Astrocyte (in vitro differentiated cells and primary cell): ENCODE results near the gene APOBEC4. TPM values are rescaled to one million over a fixed set of nuclear protein-coding genes. Genes with fewer than 3 reads are reported as not detected.
A peak's percentile ranks its signal among the peaks of the same experiment; 100 is the strongest.

ENCODE experiments used
- DNase-seq: peaks from one replicate; pipeline ENCODE4 v3.0.0-alpha.2; 2010; ENCODE audit warnings: low read depth
- FAIRE-seq: peaks from 2 replicates; lab custom pipeline; 2011; peaks lifted over from hg19 to GRCh38; lab: Jason Lieb, UNC
- H2AFZ ChIP-seq: 2 replicates; pipeline ENCODE4 v1.6.0; 2012; ENCODE audit warnings: low read depth, low read length, inconsistent platforms
- H3K27ac ChIP-seq: 2 replicates; pipeline ENCODE4 v1.5.1; 2011; ENCODE audit warnings: low read depth, low read length, inconsistent platforms
- H3K27me3 ChIP-seq: 2 replicates; pipeline ENCODE4 v1.6.0; 2011; ENCODE audit warnings: low read length, inconsistent platforms; ENCODE audit not compliant: insufficient read depth
- H3K36me3 ChIP-seq: 2 replicates; pipeline ENCODE4 v1.5.1; 2011; ENCODE audit warnings: low read length, inconsistent platforms; ENCODE audit not compliant: insufficient read depth
- H3K4me1 ChIP-seq: 2 replicates; pipeline ENCODE4 v1.5.1; 2011; ENCODE audit warnings: low read length, inconsistent platforms; ENCODE audit not compliant: insufficient read depth
- H3K4me2 ChIP-seq: 2 replicates; pipeline ENCODE4 v1.6.0; 2012; ENCODE audit warnings: low read length, inconsistent platforms
- H3K4me3 ChIP-seq: 2 replicates; pipeline ENCODE4 v1.5.1; 2011; ENCODE audit warnings: low read depth, mild to moderate bottlenecking, low read length, inconsistent platforms; ENCODE audit not compliant: insufficient read depth
- H3K79me2 ChIP-seq: 2 replicates; pipeline ENCODE4 v1.6.0; 2012; ENCODE audit warnings: mild to moderate bottlenecking, low read length, inconsistent platforms; ENCODE audit not compliant: insufficient read depth
- H3K9ac ChIP-seq: 2 replicates; pipeline ENCODE4 v1.6.0; 2012; ENCODE audit warnings: mild to moderate bottlenecking, low read length, inconsistent platforms
- H3K9me3 ChIP-seq: 2 replicates; pipeline ENCODE4 v1.5.1; 2012; ENCODE audit warnings: low read depth, mild to moderate bottlenecking, low read length, inconsistent platforms; ENCODE audit not compliant: insufficient read depth
- H4K20me1 ChIP-seq: 2 replicates; pipeline ENCODE4 v1.6.0; 2012; ENCODE audit warnings: low read length, inconsistent platforms; ENCODE audit not compliant: insufficient read depth
- H3K27ac Mint-ChIP-seq: one replicate; pipeline ENCODE4 v1.8.0; 2021; ENCODE audit warnings: mild to moderate bottlenecking, mixed read lengths; ENCODE audit not compliant: unreplicated experiment
- H3K27me3 Mint-ChIP-seq: one replicate; pipeline ENCODE4 v1.8.0; 2021; ENCODE audit warnings: low read depth, mixed read lengths; ENCODE audit not compliant: unreplicated experiment
- H3K36me3 Mint-ChIP-seq: one replicate; pipeline ENCODE4 v1.8.0; 2021; ENCODE audit warnings: low read depth, mixed read lengths; ENCODE audit not compliant: unreplicated experiment
- H3K4me1 Mint-ChIP-seq: one replicate; pipeline ENCODE4 v1.8.0; 2021; ENCODE audit warnings: low read depth, mixed read lengths; ENCODE audit not compliant: unreplicated experiment
- H3K4me3 Mint-ChIP-seq: one replicate; pipeline ENCODE4 v1.8.0; 2021; ENCODE audit warnings: mild to moderate bottlenecking, moderate library complexity, mixed read lengths; ENCODE audit not compliant: unreplicated experiment
- H3K9me3 Mint-ChIP-seq: one replicate; pipeline ENCODE4 v1.8.0; 2021; ENCODE audit warnings: mild to moderate bottlenecking, mixed read lengths; ENCODE audit not compliant: unreplicated experiment
- CTCF ChIP-seq: IDR thresholded peaks from 2 replicates; pipeline ENCODE4 v1.5.1; 2011; ENCODE audit warnings: low read depth, mild to moderate bottlenecking, inconsistent platforms, low read length, moderate library complexity; ENCODE audit not compliant: insufficient read depth
- EZH2 ChIP-seq: IDR thresholded peaks from 2 replicates; pipeline ENCODE4 v1.6.1; 2012; ENCODE audit warnings: mild to moderate bottlenecking, low read length, inconsistent platforms; ENCODE audit not compliant: insufficient read depth
- total RNA-seq: library from RNA; stranded (reverse); gene quantifications from 2 replicates; pipeline ENCODE4 v1.2.1, GENCODE V29; 2021

Gene APOBEC4
- total RNA-seq, 1 donor from 2014 or later: not detected

- TF ChIP-seq CTCF (no peak), EZH2 (no peak)
- Histone ChIP-seq H3K4me1 (peaks cover 18% of the 10 kb centered on the region), H3K4me3 (no peak overlapping the region), H3K36me3 (no peaks in the 10 kb centered on the region), H3K9me3 (no peaks in the 10 kb centered on the region), H3K27me3 (no peaks in the 10 kb centered on the region), H3K4me2 (no peak overlapping the region), H3K27ac (no peak overlapping the region), H3K9ac (no peak overlapping the region), H4K20me1 (no peaks in the 10 kb centered on the region), H2AFZ (no peak overlapping the region), H3K79me2 (no peaks in the 10 kb centered on the region)
- FAIRE-seq: no peak
- H3K27ac Mint-ChIP-seq: no peak overlapping the region
- DNase-seq: peak; percentile 86
- peaks cover 12% of the 10 kb centered on the region for H3K27me3 Mint-ChIP-seq
- peaks cover 7% of the 10 kb centered on the region for H3K4me1 Mint-ChIP-seq
- no peaks in the 10 kb centered on the region for H3K36me3 Mint-ChIP-seq
- no peak overlapping the region for H3K4me3 Mint-ChIP-seq
- peaks cover 1% of the 10 kb centered on the region for H3K9me3 Mint-ChIP-seq
Measured at GRCh38 chr1:183600136-183600535, 53.0 kb downstream of the APOBEC4 start.

DNA sequence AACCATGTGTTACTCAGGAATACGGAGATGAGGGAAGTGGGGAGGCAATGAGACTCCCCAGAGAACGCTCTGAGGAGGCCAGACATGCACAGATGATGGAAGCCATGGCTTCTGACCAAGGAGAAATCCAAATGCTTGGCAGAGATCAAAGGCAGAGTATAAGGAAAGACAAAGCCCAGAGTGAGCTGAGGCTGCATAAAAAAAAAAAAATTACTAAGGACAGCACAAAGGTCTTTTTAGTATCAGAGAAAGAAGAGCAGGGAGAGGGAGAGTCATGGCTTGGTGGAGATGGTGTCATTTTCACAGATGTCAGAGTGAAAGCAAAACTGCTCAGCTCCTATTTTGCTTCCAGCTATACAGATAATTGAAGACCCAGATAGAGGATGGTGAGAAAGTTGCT lies 54.7 kb downstream of the APOBEC4 start:
- Mint-ChIP-seq H3K27ac (no peak overlapping the region), H3K27me3 (peaks cover 12% of the 10 kb centered on the region), H3K4me3 (no peak overlapping the region), H3K4me1 (no peaks in the 10 kb centered on the region), H3K9me3 (no peaks in the 10 kb centered on the region), H3K36me3 (no peaks in the 10 kb centered on the region)
- Histone ChIP-seq H3K4me2 (no peak overlapping the region), H4K20me1 (no peaks in the 10 kb centered on the region), H3K9me3 (no peaks in the 10 kb centered on the region), H3K79me2 (no peaks in the 10 kb centered on the region), H3K4me3 (no peak overlapping the region), H3K4me1 (peaks cover 5% of the 10 kb centered on the region), H2AFZ (no peak overlapping the region), H3K27me3 (no peaks in the 10 kb centered on the region), H3K27ac (no peak overlapping the region), H3K36me3 (no peaks in the 10 kb centered on the region), H3K9ac (no peak overlapping the region)
- TF ChIP-seq CTCF (no peak), EZH2 (no peak)
- no peak for FAIRE-seq
- DNase-seq: no peak

DNA sequence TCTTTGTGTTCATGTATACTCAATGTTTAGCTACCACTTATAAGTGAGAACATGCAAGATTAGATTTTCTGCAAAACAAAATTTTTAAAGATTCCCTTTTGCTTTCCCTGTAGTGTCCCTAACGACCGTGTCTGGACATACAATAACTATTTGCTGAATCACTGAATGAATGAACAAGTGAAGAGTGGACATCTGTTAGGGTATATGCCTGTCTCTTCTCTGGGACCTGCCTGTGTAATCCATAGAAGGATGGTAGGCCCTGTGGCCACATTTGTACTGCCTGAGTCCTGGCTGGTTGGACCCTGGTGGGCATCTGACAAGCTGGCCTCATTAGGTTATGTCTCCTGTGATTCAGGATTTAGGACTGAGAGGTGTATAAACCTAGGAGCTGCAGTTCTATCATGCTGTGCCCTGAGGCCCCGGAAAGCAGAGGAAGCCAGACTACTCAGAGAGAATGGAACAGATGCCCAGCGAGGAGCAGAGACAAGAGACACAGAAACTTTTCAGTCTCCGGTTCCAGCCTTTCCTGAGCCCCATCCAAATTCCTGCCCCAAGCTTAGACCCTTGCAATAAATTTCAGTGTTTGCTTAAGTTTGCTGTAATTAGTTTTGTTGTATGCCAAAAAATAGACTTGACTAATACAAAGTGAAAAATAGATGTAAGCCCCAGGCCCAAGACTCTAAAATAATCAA lies 55.3 kb downstream of the APOBEC4 start:
- Histone ChIP-seq H3K27ac (no peak overlapping the region), H2AFZ (no peak overlapping the region)

More for the DNA sequence above, 55.3 kb downstream of the APOBEC4 start:
- H3K4me2 ChIP-seq: no peak overlapping the region
- no peak overlapping the region for H3K4me3 ChIP-seq
- no peak for FAIRE-seq
- Mint-ChIP-seq H3K9me3 (no peaks in the 10 kb centered on the region), H3K4me3 (no peak overlapping the region), H3K27ac (no peak overlapping the region), H3K4me1 (no peaks in the 10 kb centered on the region), H3K27me3 (peaks cover 10% of the 10 kb centered on the region), H3K36me3 (no peaks in the 10 kb centered on the region)
- H3K36me3 ChIP-seq: no peaks in the 10 kb centered on the region
- no peak for DNase-seq
- TF ChIP-seq EZH2: no peak
- no peak for TF ChIP-seq CTCF
- no peaks in the 10 kb centered on the region for H3K27me3 ChIP-seq
- H3K9me3 ChIP-seq: no peaks in the 10 kb centered on the region
- no peaks in the 10 kb centered on the region for H3K4me1 ChIP-seq
- H4K20me1 ChIP-seq: no peaks in the 10 kb centered on the region
- H3K9ac ChIP-seq: no peak overlapping the region
- no peaks in the 10 kb centered on the region for H3K79me2 ChIP-seq
